VCaP (cell line): Measurements from ENCODE around the gene HDLBP.

Experiments used
- H3K27ac ChIP-seq: fragments of 450-650 bp; 2 replicates; pipeline ENCODE4 v1.5.1; 2017
- TF ChIP-seq, protein P1 (sequence below): fragments of 450-650 bp; conservative IDR thresholded peaks from 2 replicates; pipeline ENCODE4 v1.5.1; 2017; ENCODE audit warnings: mild to moderate bottlenecking, moderate library complexity

HDLBP gene

DNA sequence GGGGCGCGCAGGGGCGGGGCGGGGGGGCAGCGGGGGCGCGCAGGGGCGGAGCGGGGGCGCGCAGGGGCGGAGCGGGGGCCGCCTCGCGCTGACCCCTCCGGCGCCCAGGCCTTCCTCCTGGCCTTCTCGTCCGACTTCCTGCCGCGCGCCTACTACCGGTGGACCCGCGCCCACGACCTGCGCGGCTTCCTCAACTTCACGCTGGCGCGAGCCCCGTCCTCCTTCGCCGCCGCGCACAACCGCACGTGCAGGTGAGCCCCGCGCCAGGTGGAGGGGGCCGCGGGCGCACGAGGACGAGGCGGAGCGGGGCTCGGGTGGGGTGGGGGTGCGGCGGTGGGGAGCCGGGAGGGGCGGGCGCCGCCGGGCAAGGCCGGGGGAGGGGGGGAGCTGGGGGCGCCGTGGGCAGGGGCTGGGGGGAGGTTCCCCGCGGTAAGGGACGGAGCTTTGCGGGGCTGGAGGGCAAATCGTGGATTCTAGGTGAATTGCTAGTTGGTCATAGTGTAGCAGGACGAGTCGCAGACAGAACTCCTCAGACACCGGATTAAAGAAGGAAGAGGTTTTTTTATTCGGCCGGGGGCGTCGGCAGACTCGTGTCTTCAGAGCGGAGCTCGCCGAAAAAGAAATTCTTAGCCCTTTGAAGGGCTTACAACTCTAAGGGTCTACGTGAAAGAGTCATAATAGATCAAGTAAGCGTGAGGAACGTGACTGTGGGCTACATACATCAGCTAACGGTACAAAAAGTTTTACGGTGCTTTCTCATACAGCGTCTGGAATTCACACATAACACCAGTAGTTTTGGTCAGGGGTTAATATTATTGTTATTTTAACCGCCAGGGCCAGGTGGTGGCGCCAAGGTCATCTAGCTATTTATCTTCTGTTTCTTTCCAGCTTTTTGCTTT is 97.1 kb downstream of the HDLBP start:
- peak overlapping the region; percentile 79 for H3K27ac ChIP-seq
- TF ChIP-seq, protein P1, sequence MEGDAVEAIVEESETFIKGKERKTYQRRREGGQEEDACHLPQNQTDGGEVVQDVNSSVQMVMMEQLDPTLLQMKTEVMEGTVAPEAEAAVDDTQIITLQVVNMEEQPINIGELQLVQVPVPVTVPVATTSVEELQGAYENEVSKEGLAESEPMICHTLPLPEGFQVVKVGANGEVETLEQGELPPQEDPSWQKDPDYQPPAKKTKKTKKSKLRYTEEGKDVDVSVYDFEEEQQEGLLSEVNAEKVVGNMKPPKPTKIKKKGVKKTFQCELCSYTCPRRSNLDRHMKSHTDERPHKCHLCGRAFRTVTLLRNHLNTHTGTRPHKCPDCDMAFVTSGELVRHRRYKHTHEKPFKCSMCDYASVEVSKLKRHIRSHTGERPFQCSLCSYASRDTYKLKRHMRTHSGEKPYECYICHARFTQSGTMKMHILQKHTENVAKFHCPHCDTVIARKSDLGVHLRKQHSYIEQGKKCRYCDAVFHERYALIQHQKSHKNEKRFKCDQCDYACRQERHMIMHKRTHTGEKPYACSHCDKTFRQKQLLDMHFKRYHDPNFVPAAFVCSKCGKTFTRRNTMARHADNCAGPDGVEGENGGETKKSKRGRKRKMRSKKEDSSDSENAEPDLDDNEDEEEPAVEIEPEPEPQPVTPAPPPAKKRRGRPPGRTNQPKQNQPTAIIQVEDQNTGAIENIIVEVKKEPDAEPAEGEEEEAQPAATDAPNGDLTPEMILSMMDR = peak; percentile 39

DNA sequence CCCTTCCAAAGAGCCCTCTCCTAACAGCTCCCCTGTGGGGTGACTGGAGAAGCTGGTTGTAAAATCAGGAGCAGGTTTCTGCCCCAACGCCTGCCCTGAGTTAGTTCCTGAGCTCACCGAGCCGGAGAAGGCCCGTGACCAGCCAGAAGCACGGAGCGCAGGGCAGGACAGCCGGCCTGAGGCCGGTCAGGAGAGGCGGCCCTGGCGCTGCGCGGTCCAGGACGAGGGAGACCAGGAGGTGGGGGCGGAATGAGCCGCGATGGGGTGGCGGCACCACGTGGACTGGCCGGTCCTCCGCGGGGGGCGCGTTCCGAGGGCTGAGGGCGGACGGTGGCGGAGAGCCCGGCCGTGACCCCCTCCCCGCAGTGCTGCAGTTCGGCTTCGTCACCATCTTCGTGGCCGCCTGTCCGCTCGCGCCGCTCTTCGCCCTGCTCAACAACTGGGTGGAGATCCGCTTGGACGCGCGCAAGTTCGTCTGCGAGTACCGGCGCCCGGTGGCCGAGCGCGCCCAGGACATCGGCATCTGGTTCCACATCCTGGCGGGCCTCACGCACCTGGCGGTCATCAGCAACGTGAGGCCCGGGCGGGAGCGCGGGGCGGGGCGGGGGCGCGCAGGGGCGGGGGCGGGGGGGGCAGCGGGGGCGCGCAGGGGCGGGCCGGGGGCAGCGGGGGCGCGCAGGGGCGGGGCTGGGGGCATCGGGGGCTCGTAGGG is 98.0 kb downstream of the HDLBP start:
- TF ChIP-seq, protein P1 = 0 out of 2 replicates have a peak, but pooled peaks have one; percentile 10
- peak overlapping the region; percentile 95 for H3K27ac ChIP-seq

DNA sequence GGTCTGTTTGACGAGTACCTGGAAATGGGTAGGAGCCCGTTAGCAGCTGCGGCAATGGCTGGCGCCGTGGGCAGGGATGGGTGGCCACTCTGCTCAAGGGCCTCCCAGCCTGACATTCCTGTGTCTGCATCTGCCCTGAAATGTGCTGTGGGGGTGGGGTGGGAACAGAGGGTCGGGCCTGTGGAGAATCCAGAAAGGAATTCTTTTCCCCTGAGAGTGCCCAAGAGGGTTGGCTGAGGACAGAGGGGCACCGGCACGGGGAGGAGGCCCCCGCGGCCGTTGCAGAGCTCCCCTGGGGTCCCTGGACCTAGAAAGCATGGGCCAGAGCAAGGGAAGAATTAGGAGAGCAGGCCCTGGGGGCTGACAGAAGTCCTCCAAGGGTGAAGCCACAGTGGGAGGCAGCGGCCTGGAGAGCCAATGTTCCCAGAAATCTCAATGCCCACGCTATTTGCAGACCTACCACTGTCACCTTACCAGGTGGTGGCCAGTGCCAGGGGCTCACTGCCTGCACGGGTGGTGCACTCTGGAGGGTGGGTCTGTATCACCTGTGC is 99.2 kb downstream of the HDLBP start:
- TF ChIP-seq, protein P1 = no peak

DNA sequence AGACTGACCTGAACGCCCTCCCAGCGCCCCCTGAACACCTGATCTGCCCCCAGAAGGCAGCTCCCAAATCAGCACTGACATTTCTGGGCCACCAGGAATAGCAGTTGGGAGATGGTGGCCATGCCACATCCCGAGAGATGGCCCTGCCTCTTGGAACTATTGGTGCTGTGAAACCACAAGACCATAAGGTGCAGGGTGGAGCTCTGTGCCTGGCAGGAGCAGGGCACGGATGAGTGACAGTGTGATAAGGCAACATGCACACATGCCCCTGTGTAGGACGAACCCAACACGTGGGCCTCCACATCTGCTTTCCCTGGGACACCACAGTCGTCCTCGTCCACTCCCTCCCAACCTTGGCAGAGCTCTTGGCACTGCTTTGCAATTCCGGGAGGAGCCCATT is 100.1 kb downstream of the HDLBP start:
- TF ChIP-seq, protein P1 = no peak

More for the DNA sequence above, 99.2 kb downstream of the HDLBP start:
- H3K27ac ChIP-seq = peak overlapping the region; percentile 95

DNA sequence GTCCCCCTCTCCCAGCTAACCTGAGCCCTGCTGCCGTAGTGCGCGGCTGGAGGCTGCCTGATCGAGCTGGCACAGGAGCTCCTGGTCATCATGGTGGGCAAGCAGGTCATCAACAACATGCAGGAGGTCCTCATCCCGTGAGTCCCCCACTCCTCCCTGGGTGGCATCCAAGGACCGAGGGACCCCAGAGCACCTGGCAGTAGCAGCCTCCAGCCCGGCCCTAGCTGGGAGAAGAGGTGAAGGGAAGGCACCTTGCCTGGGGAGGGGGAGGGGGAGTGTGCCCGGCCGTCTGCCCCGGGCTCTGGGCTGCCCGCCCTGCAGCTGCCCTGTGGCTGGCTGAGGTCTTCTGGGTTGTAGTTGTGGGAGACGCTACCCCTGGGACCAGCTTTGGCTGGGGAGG is 100.7 kb downstream of the HDLBP start:
- H3K27ac ChIP-seq = no peak overlapping the region
- TF ChIP-seq, protein P1 = no peak

More for the DNA sequence above, 100.1 kb downstream of the HDLBP start:
- no peak overlapping the region for H3K27ac ChIP-seq

DNA sequence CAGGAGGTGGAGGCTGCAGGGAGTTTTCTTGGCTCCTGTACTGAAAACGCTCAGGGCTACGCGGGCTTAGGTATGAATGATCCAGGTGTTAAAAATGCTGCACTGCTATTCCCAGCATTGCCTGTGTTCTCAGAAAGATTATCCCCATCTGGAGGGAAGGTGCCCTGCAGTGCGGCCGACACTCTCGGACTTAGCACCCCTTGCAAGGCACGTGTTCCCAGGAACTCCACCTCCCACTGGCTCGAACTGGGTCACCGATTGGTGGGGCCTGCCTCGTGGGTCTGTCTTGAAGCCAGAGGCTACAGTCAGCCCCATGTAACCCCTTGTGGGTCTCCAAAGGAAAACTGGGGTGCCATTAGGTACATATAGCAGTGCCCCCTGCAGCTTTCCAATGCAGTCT is 101.3 kb downstream of the HDLBP start:
- TF ChIP-seq, protein P1 = no peak
- no peak overlapping the region for H3K27ac ChIP-seq

DNA sequence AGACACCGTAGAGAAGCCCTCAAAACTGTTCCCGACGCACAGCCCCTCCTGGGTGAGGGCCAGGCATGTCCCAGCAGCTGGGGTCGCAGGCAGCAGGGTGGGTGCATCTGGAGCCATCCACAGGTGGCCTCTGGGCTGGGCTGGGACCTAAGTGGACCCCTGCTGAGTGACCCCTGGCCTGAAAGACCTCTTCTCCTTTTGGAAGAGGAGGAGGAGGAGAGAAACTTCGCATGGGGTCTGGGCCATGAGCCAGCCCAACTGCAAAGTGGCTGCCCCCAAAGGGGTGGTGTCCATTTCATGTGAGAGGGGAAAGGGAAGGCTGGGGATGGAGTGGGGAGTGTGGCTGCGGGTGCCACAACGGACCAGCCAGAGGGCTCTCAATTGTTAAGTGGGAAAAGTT is 101.9 kb downstream of the HDLBP start:
- H3K27ac ChIP-seq = no peak overlapping the region
- TF ChIP-seq, protein P1 = no peak
